GM12872 (cell line): Measurements from ENCODE around the gene MAGEC1.

Experiments used
- TF ChIP-seq, protein P1 (sequence below): IDR thresholded peaks from 3 replicates; pipeline ENCODE4 v1.5.1; 2011; ENCODE audit warnings: low read depth, mild to moderate bottlenecking, low read length, moderate library complexity; ENCODE audit not compliant: insufficient read depth

Gene MAGEC1

DNA sequence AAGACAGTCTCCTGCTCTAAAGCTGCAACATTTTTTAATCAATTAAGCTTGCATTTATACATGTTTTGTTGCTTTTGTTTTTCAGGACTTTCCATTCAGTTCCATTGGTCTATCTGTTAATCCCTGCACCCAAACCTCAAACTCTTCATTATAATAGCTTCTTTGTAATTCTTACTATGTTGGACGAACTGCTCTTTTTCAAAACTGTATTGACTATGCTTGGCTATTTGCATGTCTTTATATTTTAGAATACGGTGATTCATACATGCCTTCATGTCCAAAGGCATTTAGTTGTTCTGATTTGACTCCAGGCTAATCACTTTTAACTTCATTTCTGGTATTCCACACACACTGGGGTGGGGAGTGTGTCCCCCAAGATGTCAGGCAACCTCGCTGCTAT lies 14.1 kb downstream of the MAGEC1 start:
- TF ChIP-seq, protein P1, sequence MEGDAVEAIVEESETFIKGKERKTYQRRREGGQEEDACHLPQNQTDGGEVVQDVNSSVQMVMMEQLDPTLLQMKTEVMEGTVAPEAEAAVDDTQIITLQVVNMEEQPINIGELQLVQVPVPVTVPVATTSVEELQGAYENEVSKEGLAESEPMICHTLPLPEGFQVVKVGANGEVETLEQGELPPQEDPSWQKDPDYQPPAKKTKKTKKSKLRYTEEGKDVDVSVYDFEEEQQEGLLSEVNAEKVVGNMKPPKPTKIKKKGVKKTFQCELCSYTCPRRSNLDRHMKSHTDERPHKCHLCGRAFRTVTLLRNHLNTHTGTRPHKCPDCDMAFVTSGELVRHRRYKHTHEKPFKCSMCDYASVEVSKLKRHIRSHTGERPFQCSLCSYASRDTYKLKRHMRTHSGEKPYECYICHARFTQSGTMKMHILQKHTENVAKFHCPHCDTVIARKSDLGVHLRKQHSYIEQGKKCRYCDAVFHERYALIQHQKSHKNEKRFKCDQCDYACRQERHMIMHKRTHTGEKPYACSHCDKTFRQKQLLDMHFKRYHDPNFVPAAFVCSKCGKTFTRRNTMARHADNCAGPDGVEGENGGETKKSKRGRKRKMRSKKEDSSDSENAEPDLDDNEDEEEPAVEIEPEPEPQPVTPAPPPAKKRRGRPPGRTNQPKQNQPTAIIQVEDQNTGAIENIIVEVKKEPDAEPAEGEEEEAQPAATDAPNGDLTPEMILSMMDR = no peak

DNA sequence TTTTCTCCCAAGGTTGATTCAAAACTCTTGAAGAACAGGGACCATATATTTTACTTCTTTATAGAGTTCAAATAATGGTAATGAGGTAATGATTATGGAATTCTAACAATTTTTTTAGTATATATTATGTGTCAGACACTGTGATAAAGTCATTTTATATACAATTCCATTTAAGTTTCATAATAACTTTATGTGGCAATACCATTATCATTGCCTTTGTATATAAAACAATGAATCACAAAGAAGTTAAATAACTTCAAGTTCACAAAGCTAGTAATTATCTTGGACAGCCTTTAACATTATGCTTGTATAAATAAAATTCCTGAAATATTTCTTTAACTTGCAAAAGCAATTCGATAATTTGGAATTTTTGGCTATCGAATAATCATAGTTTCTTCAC lies 20.6 kb downstream of the MAGEC1 start:
- TF ChIP-seq, protein P1 = no peak

DNA sequence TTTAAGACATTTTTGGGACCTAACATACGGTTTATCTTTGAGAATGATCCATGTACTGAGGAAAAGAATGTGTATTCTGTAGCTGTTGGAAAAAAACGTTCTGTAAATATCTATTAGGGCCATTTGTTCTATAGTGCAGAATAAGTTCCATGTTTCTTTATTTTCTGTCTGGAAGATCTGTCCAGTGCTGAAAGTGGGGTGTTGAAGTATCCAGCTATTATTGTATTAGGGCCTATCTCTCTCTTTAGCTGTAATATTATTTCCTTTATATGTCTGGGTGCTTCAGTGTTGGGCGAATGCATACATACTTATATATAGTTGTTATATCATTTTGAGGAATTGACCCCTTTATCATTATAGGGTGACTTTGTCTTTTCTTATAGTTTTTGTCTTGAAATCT lies 24.7 kb downstream of the MAGEC1 start:
- TF ChIP-seq, protein P1 = no peak

DNA sequence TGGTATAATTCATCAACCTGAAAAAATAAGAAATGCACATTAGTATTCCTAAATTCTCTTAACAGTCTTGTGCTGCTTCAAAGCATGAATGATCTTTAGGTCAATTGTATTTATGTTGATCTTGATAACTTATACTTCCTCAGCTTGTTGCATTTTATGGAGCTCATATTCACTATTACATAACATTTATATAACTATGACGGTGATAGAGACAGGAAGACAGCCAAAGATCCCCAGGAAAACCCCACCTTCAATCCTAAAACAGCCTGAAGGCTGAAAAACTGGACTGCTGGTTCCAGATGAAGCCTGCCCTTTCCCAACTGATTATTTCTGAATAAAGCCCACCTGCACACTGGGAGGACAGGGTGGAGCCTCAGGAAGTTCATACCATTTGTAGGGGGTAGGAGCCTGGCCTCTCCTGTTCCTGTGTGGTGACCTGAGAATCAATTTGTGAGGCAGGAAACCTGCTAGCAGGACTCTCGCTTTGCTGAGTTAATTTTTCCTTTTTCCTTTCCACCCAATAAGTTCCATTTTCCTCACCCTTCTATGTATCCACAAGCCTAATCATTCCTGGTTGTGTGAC lies 30.5 kb downstream of the MAGEC1 start:
- TF ChIP-seq, protein P1 = no peak

DNA sequence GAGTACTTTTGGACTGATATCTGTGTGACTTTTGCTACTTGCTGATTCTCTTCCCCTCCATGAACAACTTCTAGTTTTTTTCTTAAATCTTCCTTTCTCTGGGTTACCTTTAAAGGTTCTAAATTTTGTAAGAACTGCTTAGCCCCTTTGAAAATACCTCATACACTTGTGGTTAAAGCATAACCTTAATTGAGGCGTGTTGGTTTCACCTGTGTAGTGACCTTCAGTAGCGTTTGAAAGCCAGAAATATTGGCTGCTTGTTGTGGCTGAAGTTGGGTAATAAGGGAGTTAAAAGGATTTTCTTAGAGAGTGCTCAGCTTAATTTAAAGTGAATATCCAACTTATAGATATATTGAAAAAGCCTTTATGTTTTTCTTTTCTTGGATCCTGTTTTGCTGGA lies 32.0 kb downstream of the MAGEC1 start:
- TF ChIP-seq, protein P1 = no peak

DNA sequence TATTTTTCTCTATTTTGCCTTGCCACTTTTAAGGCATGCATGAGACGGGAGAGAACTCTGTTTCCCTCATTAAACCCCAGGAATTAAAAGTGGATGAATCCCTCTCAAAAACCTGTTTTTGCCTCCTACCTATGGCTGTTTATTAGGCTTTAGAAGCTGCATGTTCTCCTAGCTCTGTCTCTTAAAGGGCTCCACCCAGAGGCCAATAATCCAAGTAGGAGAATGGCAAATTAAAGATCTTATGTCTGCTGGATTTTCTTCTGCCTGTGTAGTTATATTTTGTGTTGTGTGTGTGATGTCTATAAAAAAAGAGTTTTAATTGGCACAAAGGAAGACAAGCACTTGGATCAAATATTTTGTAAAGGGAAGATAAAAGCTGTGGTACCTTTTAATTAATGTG lies 32.4 kb downstream of the MAGEC1 start:
- TF ChIP-seq, protein P1 = no peak

DNA sequence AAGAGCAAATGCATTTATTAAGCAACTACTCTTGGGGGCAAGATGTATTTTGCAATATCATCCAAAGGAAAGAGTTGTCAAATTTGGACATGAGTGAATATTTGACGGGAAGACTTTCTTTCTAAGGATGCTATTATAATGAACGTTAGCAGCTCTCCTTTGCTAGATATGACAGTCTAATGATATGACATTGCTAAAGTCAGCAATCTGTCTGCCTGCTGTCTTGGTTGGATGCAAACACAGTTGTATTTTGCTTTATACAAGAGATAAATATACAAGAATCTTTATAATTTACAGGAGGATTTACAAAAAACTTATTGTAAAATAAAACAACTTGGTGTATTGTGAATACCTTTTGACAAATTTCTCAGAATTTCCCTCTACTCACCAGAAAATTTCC lies 37.5 kb downstream of the MAGEC1 start:
- TF ChIP-seq, protein P1 = no peak

DNA sequence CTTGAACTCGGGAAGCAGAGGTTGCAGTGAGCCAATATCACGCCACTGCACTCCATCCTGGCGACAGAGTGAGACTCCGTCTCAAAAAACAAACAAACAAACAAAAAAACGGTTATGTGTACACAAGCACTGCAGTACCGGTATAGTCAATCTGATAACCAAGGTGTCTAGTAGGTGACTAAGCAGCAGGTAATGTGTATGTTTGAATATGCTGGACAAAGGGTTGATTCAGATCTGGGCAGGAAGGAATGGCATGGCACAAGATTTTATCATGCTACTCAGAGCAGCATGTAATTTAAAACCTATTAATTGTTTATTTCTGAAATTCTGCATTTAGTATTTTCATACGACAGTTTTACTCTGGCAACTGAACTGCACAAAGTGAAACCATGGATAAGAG lies 41.7 kb downstream of the MAGEC1 start:
- TF ChIP-seq, protein P1 = no peak
